AG09319 (cell line): ENCODE measurements around the gene C2orf92.
"Not testable (repeated sequence)": the region's sequence is repeated elsewhere in the genome, so short reads cannot be mapped to it uniquely, and the experiment has no call there.

Experiments
- DNase-seq: peaks from one replicate; pipeline ENCODE4 v3.0.0-alpha.2; 2010; ENCODE audit warnings: low read depth; ENCODE audit errors: extremely low read depth
- CTCF ChIP-seq: IDR thresholded peaks from 2 replicates; pipeline ENCODE4 v1.5.1; 2011; ENCODE audit warnings: low read depth, mild to moderate bottlenecking, inconsistent platforms, low read length, moderate library complexity

The C2orf92 gene

DNA sequence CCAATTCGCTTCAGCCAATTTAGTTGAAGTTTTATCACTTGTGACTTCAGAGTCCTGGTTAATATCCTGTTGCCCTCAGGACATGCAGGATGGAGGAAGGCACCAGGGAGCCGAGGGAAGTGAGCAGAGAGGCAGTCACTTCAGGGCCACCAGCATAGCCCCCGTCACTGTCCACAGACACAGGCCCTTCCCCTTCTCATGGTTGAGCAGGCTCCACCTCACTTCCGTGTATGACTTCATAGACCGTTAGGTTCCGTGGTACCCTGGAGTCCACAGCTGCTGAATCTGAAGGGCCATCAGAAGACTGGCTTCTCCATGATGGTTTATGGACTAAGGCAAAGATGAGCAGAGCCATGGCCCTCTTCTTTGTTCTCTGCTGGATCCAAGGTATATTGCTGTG, at the start of gene C2orf92:
TSS of gene C2orf92 (plus strand) at position 266 of the 400 bp plus-strand sequence. CDS start at position 342, 76 bp downstream.
- no peak for DNase-seq
- TF ChIP-seq CTCF = no peak

GRCh38 chr2:97620492-97620891, 49.0 kb upstream of the C2orf92 start:
- not testable (repeated sequence) for DNase-seq

- DNase-seq = not testable (repeated sequence)
Observed at GRCh38 chr2:97622976-97623375, 46.5 kb upstream of the C2orf92 start.

- DNase-seq = not testable (repeated sequence)
Observed at GRCh38 chr2:97625354-97626048, 44.0 kb upstream of the C2orf92 start.

DNA sequence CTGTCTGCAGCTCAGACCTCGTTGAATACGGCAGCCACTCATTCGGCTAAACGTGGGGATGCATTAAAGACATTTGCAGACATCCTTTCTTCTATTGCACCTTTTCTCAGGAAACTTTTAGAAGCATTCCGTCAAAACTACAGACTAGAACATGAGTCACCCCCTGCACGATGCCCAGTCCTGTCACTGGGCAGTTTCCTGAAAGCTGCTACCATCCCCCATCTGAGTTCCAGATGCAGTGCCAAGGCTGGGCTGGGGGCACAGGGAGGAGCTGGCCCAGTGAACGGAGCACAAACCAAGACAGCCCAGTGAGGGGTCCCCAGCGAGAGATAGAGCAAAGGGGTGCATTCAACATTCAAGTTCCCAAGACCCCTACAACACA, 43.5 kb upstream of the C2orf92 start:
- not testable (repeated sequence) for DNase-seq

GRCh38 chr2:97644023-97644717, 25.3 kb upstream of the C2orf92 start:
- no peak for DNase-seq
- no peak for TF ChIP-seq CTCF

GRCh38 chr2:97645112-97645694, 24.3 kb upstream of the C2orf92 start:
- TF ChIP-seq CTCF = no peak
- no peak for DNase-seq

DNA sequence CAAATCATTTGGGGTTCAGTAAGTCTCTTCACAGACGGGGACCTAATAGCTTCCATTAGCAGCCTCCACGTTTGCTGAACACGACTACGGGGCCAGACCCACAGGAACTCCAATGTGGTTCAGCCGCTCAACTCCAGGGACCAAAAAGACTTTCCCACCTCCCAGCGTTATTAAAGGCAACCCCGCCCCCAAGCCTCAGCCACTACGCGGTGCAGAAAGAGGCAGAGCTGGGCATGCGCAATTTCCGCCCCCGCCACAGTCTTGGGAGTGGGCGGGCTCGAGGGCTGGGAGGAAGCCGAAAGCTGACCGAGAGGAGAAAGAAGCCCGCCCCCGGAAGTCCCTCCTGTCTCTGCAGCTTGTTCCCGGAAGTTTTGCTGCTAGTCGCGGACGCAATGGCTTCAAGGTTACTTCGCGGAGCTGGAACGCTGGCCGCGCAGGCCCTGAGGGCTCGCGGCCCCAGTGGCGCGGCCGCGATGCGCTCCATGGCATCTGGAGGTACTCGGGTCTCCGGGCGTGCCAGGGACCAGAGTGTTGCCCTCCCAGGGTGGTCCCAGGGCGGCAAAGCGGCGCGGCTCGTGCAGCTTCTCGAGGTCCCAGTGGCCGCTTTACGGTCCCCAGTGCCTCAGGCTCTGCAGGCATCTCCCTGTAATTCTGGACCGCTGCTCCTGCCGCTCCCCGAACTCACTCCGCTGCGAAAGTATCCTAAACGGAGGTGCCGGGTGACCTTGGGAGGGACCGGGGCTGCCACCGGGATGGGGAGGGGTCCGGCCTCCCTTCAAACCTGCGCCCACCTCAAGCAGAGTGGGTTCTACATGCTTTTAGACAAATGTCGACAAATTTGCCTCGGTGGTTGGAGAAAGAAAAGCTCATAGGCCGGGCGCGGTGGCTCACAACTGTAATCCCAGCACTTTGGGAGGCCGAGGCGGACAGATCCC, 23.6 kb upstream of the C2orf92 start, which contains the start of gene COX5B:
TSS of gene COX5B (plus strand) at position 368 of the 935 bp plus-strand sequence. CDS start at position 393, 25 bp downstream.
- TF ChIP-seq CTCF = no peak
- DNase-seq = peak; percentile 86

DNA sequence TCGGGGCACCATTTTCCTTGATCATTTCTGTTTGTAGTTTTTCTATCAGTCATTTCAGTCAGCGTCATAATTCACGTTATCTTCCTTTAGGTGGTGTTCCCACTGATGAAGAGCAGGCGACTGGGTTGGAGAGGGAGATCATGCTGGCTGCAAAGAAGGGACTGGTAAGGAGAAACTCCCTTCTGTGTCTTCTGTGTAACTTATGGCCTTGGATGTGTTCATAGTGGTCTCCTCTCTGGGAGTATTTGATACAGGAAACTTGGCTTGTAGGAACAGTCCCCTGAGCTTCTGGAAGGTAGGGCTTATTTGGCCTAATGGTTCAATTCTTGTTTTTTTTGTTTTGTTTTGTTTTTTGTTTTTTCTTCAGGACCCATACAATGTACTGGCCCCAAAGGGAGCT, 22.5 kb upstream of the C2orf92 start:
- TF ChIP-seq CTCF = no peak
- DNase-seq = no peak
